CD4-positive, alpha-beta T cell treated with Interleukin-4 for 4 hours (primary cell): ENCODE measurements around the gene PBX2.
"Not testable (repeated sequence)": the region's sequence is repeated elsewhere in the genome, so short reads cannot be mapped to it uniquely, and the experiment has no call there.

Experiments used
- DNase-seq: peaks from one replicate; pipeline ENCODE4 v3.0.0-alpha.2; 2020

The PBX2 gene

DNA sequence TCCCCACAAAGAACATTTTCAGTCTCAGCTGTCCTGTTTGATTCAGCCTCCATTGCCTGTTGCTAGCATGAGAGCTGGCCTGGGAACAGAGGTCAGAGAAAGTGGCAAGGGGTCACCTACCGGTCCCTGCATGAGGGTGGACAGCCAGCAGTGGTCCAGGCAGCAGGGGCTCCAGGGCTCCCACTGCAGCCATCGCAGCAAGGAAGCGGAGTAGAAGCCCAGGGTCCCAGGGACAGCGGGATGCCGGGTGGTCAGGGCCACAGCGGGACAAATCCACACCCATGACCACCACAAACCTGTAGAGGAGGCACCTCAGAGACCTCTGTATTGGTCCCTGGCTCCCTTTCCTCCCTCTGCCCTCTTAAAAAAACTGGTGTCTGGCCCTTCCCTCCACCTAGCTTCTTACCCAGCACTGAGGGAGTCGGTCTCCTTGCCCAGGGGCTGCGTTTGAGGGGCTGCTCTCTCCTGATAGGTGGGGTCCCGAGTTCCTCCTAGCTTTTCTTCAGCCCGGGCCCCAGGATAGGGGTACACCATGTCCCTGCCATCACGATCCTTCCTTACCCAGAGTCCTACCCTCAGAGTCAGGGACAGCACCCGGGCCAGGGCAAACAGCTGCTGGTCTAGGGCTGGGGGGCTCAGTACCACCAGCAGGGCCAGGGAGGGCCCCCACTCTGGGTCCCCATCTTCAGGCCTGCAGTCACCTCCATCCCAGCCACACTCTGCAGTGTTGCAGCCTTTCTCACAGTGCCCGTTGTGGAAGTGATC, 10.9 kb upstream of the PBX2 start:
- no peak for DNase-seq

- no peak for DNase-seq
These were observed 8.9 kb upstream of the PBX2 start for GRCh38 chr6:32198866-32199265.

DNA sequence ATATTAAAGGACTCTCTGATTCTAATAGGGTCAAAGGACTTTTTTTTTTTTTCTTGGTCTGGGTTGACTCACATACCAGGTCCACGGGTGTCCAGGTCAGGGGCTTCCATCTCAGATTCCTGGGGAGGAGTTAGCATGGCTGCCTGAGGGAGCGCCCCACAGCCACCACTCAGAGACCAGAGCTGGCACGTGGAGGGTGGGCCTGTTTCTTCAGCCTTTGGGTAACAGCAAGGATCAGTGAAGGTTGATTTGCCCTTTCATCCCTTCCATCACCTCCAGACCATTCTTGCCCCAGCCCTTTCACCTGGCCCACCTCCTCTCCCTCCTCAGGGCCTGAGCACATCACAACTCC, 8.3 kb upstream of the PBX2 start:
- DNase-seq: no peak

DNA sequence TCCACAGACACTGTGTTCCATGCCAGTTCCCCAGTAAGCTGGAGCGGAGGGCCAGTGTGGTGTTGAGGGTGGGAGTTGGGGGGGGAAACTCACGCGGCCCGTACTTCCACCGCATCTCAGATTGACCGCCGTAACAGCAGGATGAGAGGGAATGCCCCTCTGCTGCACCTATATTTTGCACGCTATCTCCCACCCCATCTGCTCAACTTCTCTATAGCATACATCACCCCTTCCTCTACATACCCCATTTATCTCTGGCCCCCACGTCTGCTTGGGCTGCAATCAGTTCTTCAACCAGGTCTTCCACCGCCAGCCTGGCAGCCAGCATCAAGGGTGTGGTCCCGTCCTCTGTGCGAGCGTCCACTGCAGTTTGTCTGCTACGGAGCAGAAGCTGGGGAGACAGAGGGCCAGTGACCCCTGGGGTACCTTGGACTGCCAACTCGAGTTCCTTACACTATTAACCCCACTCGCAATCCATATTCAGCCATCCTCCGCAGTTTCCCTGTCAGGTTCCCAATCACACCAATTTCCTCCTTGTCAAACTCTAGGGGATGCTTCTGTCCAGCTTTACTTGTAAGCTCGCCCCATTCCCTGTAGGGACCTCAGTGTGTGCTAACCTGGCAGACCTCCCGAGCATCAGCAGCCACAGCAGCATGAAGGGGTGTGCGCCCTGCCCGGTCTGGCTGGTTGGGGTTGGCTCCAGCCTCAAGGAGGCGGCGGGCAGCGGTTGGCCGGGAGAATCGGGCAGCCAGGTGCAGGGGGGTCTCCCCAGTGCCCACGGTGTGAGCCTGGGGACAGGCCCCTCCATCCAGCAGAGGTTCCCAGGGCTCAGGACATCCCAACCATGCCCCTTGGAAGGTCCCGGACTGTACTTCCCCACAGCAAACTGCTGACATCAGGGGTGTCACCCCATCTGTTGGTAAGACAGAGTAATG, 6.9 kb upstream of the PBX2 start:
- no peak for DNase-seq

- DNase-seq: peak; percentile 38
These were observed 6.1 kb upstream of the PBX2 start for GRCh38 chr6:32195902-32196681.

DNA sequence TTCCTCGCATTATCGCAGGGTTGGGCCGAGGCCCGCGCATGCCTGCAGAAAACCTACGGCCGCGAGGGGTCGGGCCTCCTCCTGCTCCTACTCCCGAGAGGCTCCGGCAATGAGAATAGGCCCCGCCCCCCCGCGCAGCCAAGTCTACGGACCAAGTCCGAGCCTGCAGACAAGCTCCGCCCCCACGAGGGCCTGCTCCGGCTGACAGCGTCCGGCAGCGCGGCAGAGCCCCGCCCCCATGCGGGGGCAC, 5.6 kb upstream of the PBX2 start:
- DNase-seq: peak; percentile 100

GRCh38 chr6:32194825-32195651, 5.0 kb upstream of the PBX2 start:
- peak; percentile 48 for DNase-seq

- no peak for DNase-seq
These were observed 4.4 kb upstream of the PBX2 start for GRCh38 chr6:32194388-32194787.

- not testable (repeated sequence) for DNase-seq
These were observed 3.1 kb upstream of the PBX2 start for GRCh38 chr6:32193096-32193495.

- DNase-seq: peak; percentile 56
These were observed 2.6 kb upstream of the PBX2 start, which contains the start of gene GPSM3 for GRCh38 chr6:32192608-32193039. TSS of gene GPSM3 (minus strand) at chr6:32192643. CDS start at chr6:32192513, 130 bp downstream.

DNA sequence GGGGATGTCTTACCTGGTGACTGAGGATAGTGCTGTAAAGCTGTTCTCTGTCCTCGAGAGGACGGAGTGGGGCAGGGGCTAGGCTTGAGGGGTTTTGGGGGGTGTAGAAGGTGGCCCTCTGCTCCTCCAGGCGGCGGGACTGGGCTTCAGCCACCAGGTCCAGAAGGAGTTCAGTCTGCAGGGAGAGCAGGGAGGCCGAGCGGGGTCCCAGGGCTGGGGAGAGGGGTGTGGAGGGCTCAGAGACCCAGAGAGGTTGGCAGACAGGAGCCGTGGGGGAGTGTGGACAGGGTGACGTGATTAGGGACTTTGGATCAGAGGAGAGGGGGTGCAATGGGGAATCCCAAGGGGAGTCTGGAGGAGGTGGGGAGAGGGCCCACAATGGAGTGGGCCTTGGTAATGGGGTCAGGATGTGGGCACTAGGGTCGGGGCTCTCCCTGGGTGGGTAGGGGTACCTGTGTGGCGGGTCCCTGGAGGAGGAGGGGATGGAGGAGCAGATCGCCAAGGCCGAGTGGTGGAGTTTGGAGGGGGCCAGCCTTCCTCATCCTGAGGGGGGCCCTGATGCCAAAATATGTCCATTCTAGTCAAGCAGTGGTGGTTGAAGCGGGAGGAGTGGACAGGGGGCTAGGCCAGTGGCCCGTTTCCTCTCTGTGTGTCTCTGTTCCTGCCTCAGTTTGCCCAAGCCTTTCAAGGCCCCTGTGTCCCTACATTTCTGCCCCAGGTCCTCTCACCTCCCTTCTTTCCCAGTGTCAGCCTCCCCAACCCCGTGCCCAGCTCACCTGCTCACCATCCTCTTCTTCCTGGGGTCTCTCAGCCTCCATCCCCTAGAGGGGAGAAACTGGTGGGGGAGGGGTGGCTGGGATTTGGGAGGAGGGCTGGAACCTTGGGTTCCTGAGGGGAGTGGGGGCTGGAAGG, 1.9 kb upstream of the PBX2 start:
- peak; percentile 24 for DNase-seq

- DNase-seq: no peak
These were observed 1.1 kb upstream of the PBX2 start for GRCh38 chr6:32190911-32191677.

DNA sequence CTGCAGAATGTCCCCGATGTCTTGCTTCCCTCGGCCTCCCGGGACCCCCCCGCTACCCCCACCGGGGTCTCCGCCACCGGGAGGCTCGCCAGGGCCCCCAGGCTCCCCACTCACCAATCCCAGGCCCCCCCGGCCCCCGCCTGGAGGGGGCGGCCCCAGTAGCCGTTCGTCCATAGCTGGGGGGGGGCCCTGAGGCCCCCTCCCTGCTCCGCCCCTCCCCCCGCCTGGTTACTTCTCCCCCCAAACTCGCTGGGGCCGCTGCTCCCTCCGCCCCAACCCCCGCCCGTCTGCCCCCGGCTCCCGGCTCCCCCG, 304 bp downstream of the PBX2 start:
- DNase-seq: no peak

DNA sequence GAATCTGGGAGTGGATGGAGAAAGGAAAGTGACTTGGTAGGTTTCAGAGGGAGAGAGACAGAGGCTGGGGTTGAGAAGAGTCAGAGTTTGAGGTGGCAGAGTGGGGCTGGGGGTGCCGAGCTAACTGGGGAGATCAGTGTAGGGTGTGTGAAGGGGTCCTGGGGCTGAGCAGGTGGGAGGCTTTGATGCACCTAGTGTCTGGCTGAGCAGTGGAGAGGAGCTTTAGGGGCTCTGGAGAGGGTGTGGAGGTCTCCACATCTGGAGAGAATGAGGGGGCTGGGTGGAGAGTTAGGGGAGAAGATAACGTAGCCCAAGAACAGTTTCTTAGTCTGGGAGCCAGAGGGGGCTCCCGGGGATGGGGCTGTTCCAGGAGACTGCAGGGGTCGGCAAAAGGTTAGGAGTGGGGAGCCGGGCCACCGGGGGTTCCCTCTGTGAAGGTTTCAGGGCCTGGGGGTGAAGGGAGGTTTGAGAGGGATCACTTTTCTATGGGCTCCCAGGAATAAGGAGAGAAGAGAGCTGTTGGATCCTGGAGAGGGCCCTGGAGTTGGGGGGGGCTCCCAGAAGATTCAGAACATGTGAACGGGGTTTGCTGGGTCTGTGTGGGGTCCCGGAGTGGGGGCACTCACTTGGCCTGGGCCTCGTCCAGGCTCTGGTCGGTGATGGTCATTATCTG, 797 bp downstream of the PBX2 start:
- DNase-seq: no peak

DNA sequence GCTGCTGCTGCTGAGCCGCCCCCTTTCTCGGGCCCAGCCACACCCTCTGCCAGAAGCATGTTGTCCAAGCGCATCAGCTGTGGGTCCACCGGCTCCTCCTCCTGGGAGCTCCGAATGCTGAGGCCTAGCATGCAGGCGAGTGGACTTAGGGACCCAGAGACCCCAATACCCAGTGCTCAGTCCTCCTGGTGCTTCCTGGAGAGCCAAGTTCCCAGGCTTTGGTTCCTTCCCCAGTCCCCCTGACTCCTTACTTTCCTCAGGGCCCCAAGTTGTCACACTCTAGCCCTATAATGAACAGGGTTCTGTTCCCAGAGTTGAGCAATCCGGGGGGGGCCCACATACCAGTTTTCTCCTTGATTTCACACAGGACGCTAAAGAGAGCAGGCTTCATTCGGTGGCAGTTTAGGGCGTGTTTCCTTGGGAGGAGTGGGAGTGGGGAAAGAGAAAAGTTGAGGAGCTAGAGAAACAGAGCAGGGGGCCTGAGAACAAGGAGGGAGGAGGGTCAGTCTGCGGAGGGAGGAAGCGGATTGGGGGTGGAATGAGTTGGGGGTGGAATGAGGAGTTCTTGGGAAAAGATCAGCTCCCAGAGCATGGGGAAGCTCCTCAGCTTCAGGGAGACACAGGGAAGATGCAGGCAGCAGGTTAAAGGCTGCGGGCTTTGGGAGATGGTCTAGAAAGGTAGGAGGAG, 1.5 kb downstream of the PBX2 start:
- DNase-seq: no peak

GRCh38 chr6:32187725-32188380, 2.1 kb downstream of the PBX2 start:
- not testable (repeated sequence) for DNase-seq

DNA sequence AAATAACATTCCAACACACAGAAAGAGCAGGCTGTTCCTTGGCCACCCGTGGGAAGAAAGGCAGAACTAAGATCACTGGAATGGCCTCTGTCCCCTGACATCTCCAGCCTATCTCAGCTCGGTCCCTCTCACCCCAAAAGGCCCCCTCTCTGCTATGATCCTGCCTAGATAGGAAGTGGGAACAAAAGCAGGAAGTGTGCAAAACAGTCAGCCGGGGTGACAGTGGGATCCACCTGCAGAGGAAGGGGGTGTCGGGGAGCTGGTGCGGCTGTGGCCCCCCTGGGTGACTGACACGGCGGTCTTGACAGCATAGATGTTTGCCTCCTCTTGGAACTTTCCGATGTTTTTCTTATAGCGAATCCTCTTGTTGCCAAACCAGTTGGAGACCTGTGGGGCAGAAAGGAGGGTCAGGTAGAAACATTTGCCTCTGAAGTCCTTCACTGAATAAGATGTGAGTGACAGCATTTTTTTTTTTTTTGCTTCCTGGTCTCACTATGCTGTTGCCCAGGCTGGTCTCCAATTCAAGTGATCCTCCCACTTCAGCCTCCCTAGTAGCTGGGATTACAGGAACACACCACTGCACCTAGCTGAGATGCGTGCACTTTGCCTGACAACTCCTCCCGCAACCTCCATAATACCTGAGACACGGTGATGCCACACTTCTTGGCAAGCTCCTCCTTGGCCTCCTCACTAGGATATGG, 2.8 kb downstream of the PBX2 start:
- DNase-seq: no peak

DNA sequence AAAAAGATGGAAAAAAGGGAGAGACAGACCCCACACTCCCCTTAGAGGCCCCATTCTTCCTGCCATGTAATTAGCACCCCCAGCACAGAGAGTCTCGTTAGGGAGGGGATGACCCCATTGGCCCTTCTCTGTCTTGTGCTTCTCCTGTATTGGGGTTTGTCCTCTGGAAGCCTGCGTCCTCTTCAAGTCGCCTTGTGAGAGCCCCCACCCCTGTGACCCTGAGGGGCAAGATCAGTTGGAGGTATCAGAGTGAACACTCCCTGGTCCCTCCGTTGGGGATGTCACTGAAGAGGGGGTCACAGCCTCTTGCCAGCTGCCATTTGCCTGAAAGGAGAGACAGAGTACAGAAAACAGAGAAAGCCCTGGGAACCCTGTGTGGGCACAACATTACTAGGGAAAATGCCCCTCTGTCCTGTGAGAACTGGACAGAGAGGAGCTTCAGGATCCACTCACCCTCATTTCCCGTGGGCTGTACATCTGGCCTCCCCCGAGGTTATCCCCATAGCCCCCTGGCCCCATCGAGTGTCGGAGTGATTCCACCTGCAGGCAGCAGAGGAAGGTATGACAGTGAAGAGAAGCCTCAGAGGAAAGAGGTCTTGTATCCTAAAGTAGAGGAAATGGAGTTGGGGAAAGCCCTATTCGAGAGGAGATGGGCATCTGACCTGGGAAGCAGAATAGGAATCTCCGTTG, 3.7 kb downstream of the PBX2 start:
- DNase-seq: not testable (repeated sequence)
